Coronary artery (tissue), 2 donors: ENCODE results near the gene RPN1.

Source experiments
- DNase-seq: peaks from one replicate; pipeline ENCODE4 v3.0.0-alpha.2; 2017; ENCODE audit warnings: low spot score
- H3K27ac ChIP-seq, 2 donors: fragments of 200-600 bp; sonication (generic); one replicate each; pipeline ENCODE4 v1.5.1; 2016 to 2019
- H3K4me3 ChIP-seq: fragments of 200-600 bp; sonication (generic); 2 replicates; pipeline ENCODE4 v1.5.1; 2016; ENCODE audit warnings: mild to moderate bottlenecking, moderate library complexity
- CTCF ChIP-seq: fragments of 200-600 bp; sonication (generic); IDR thresholded peaks from one replicate; pipeline ENCODE4 v1.5.1; 2019; ENCODE audit warnings: antibody characterized with exemption

RPN1 gene

GRCh38 chr3:128648402-128648801 lies 2.2 kb downstream of the RPN1 start:
- H3K27ac ChIP-seq: no peak overlapping the region
- no peak for DNase-seq
- peak overlapping the region; percentile 99 for H3K4me3 ChIP-seq
- TF ChIP-seq CTCF: no peak

DNA sequence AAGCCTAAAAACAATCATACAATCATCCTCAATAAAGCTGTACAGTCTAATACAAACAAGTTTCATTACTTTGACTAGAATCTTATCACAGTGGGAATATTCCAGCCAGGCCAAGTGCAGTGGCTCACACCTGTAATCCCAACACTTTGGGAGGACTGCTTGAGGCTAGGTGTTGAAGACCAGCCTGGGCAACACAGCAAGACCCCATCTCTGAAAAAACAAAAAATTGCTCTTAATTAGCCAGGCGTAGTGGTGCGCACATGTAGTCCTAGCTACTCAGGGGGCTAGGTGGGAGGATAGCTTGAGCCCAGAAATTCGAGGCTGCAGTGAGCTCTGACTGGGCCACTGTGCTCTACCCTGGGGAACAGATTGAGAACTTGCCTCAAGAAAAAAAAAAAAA lies 3.3 kb downstream of the RPN1 start:
- H3K4me3 ChIP-seq: no peak overlapping the region
- no peak for DNase-seq
- no peak for TF ChIP-seq CTCF
- no peak overlapping the region for H3K27ac ChIP-seq

DNA sequence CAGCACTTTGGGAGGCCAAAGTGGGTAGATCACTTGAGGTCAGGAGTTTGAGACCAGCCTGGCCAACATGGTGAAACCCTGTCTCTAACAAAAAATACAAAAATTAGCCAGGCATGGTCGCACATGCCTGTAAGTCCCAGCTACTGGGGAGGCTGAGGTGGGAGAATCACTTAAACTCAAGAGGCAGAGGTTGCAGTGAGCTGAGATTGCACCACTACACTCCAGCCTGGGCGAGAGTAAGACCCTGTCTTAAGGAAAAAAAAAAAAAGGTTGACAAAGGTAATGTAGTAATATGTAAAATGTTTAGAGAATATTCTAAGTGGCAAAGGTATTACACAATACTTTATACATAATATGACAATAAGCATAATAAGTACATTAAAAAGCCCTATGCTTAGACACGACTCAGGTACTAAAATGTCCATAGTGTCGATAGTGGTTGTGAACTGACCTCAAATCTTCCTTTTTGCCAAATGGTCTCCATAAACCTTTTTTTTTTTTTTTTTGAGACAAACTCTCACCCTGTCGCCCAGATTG lies 16.5 kb downstream of the RPN1 start:
- no peak for TF ChIP-seq CTCF
- no peak for DNase-seq
- no peak overlapping the region for H3K27ac ChIP-seq
- H3K4me3 ChIP-seq: no peak overlapping the region

DNA sequence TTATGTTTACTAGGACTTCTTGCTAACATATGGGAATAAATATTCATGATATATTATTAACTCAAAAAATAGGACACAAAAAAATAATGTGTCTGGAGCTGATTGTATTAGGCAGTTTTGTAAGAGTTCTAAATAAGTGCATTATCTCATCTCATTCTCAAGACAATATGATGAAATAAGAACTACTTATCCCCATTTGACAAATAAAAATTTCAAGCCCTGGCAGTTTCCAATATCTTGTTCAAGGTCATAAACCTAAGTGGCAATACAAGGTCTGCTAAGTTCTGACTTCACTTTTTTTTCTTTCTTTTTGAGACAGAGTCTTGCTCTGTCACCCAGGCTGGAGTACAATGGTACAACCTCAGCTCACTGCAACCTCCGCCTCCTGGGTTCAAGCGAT lies 18.3 kb downstream of the RPN1 start:
- no peak for TF ChIP-seq CTCF
- Histone ChIP-seq H3K27ac (peak overlapping the region in 1 of 2 donors; percentile 22), H3K4me3 (no peak overlapping the region)
- no peak for DNase-seq

DNA sequence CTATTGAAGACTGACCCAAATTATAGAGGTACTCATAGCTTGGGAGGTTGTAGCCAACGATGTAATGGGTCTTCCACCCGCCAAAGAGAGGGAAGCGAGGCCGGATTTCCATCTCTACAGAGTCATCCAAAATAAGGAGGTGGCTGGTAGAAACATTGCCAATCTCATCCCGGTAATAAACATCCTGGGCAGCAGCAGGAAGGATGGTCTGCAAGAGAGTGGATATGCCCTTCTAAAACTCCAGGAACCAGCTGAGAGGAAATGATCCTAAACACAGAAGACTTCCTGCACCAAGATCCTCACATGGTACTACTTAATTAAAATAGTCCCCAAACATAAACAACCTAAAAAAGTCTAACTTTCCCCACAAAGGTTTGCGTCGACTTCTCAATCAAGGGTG lies 20.7 kb downstream of the RPN1 start:
- Histone ChIP-seq H3K27ac (no peak overlapping the region), H3K4me3 (no peak overlapping the region)
- DNase-seq: no peak

GRCh38 chr3:128625409-128625945 lies 25.1 kb downstream of the RPN1 start:
- no peak for DNase-seq
- no peak for TF ChIP-seq CTCF
- Histone ChIP-seq H3K27ac (no peak overlapping the region), H3K4me3 (no peak overlapping the region)

More for the DNA sequence above, 20.7 kb downstream of the RPN1 start:
- TF ChIP-seq CTCF: no peak

DNA sequence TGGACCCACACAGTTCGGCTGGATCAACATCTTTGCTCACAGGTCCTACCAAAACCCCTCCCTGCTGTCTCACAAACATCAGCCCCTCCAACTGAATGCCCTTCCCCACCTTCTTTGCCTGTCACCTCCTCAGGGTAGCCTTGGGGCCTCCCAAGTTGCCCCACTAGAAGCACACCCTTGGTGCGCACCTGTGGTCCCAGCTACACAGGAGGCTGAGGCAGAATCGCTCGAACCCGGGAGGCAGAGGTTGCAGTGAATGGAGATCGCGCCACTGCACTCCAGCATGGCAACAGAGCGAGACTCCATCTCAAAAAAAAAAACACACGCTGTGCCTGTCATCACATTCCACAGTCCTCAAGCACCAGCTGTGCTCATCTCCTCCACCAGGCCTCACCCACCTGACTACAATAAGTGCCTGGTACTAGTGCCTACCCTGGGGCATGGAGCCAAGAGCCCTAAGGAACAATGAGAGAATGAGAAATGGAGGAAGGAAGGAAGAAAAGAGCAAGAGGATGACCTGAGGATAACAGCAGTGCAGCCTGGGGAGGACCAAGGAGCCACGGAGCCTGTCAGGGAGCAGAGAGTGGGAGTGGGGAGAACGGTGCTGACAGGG lies 26.0 kb downstream of the RPN1 start:
- Histone ChIP-seq H3K27ac (no peak overlapping the region), H3K4me3 (no peak overlapping the region)
- no peak for DNase-seq
- no peak for TF ChIP-seq CTCF
